HG02840 (cell line): ENCODE data around the gene CLEC16A.

Source experiments
- ATAC-seq: cut with Tn5 transposase; IDR thresholded peaks from one replicate; pipeline ENCODE4 v1.9.1; 2021; ENCODE audit warnings: mild to moderate bottlenecking, moderate library complexity, moderate number of reproducible peaks; ENCODE audit not compliant: unreplicated experiment, low FRiP score

Gene CLEC16A

GRCh38 chr16:10939649-10940234 lies 4.6 kb upstream of the CLEC16A start:
- no peak for ATAC-seq

GRCh38 chr16:10940501-10941079 lies 3.8 kb upstream of the CLEC16A start:
- no peak for ATAC-seq

- no peak for ATAC-seq
Measured at GRCh38 chr16:10941127-10941933, 3.0 kb upstream of the CLEC16A start.

GRCh38 chr16:10941935-10942351 lies 2.4 kb upstream of the CLEC16A start:
- peak; percentile 1 for ATAC-seq

GRCh38 chr16:10942352-10943063 lies 1.9 kb upstream of the CLEC16A start, which contains the start of gene DEXI:
Gene DEXI (minus strand): TSS chr16:10942468. CDS start chr16:10942005, 463 bp downstream.
- peak; percentile 52 for ATAC-seq

GRCh38 chr16:10943064-10943353 lies 1.4 kb upstream of the CLEC16A start:
- no peak for ATAC-seq

GRCh38 chr16:10945065-10945787 lies 862 bp downstream of the CLEC16A start:
- ATAC-seq = no peak

GRCh38 chr16:10946308-10946707 lies 1.9 kb downstream of the CLEC16A start:
- no peak for ATAC-seq

- no peak for ATAC-seq
Measured at GRCh38 chr16:10947211-10947787, 2.9 kb downstream of the CLEC16A start.

- no peak for ATAC-seq
Measured at GRCh38 chr16:10949424-10949970, 5.1 kb downstream of the CLEC16A start.

GRCh38 chr16:10950393-10950792 lies 6.0 kb downstream of the CLEC16A start:
- ATAC-seq = no peak

GRCh38 chr16:10951026-10951425 lies 6.7 kb downstream of the CLEC16A start:
- ATAC-seq = no peak

GRCh38 chr16:10954903-10955302 lies 10.5 kb downstream of the CLEC16A start:
- no peak for ATAC-seq

- ATAC-seq = no peak
Measured at GRCh38 chr16:10957771-10958482, 13.6 kb downstream of the CLEC16A start.

- no peak for ATAC-seq
Measured at GRCh38 chr16:10959161-10959560, 14.8 kb downstream of the CLEC16A start.

GRCh38 chr16:10961231-10961630 lies 16.9 kb downstream of the CLEC16A start:
- no peak for ATAC-seq

- no peak for ATAC-seq
Measured at GRCh38 chr16:10964039-10964890, 19.9 kb downstream of the CLEC16A start.

- peak; percentile 39 for ATAC-seq
Measured at GRCh38 chr16:10964891-10965326, 20.5 kb downstream of the CLEC16A start.
